ENCODE data around the gene OSTN. TPM values are rescaled to one million over a fixed set of nuclear protein-coding genes. Genes with fewer than 3 reads are reported as not detected.
"Not testable (repeated sequence)": the region's sequence is repeated elsewhere in the genome, so short reads cannot be mapped to it uniquely, and the experiment has no call there.

Gene OSTN
- total RNA-seq, 2 donors from 2014 or later: 0.09 TPM; not detected in 1

DNA sequence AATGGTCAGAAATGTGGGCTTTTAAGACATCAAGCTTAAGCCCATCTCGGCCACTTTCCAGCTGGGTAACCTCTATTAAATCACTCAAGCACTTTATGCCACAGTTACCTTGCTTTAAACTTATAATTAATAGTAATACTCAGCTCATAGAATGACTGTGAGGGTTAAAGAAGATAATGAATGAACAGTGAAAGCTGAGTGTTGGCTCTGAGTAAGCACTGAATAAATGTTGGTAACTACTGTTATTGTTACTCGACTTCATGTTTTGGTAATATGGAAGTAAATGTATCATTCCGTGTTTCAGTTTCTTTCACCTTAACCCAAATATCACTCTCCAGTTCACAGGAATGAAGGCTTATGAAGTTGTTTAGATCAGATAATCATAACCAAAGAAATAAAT is 23.9 kb upstream of the OSTN start:
- H3K4me1 ChIP-seq (replicated peaks): no peaks in the 10 kb centered on the region
- no peak overlapping the region for H3K27ac ChIP-seq
- 83% methylated on average over 3 of the region's 3 CpGs for WGBS
- H3K9me3 ChIP-seq: no peaks in the 10 kb centered on the region
- intact Hi-C loops (cut with DNase I): no loop called here
- TF ChIP-seq, protein P1, sequence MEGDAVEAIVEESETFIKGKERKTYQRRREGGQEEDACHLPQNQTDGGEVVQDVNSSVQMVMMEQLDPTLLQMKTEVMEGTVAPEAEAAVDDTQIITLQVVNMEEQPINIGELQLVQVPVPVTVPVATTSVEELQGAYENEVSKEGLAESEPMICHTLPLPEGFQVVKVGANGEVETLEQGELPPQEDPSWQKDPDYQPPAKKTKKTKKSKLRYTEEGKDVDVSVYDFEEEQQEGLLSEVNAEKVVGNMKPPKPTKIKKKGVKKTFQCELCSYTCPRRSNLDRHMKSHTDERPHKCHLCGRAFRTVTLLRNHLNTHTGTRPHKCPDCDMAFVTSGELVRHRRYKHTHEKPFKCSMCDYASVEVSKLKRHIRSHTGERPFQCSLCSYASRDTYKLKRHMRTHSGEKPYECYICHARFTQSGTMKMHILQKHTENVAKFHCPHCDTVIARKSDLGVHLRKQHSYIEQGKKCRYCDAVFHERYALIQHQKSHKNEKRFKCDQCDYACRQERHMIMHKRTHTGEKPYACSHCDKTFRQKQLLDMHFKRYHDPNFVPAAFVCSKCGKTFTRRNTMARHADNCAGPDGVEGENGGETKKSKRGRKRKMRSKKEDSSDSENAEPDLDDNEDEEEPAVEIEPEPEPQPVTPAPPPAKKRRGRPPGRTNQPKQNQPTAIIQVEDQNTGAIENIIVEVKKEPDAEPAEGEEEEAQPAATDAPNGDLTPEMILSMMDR (IDR thresholded peaks at IDR 0.05): no peak
- no peak for TF ChIP-seq POLR2AphosphoS5 (IDR thresholded peaks at IDR 0.05)
- TF ChIP-seq POLR2A (IDR thresholded peaks at IDR 0.05): no peak
- no peaks in the 10 kb centered on the region for H3K36me3 ChIP-seq
- H3K27me3 ChIP-seq (replicated peaks; ENCODE audit: insufficient read depth): no peaks in the 10 kb centered on the region
- H3K4me3 ChIP-seq: no peak overlapping the region
- no peak for DNase-seq (ENCODE audit: low spot score)

DNA sequence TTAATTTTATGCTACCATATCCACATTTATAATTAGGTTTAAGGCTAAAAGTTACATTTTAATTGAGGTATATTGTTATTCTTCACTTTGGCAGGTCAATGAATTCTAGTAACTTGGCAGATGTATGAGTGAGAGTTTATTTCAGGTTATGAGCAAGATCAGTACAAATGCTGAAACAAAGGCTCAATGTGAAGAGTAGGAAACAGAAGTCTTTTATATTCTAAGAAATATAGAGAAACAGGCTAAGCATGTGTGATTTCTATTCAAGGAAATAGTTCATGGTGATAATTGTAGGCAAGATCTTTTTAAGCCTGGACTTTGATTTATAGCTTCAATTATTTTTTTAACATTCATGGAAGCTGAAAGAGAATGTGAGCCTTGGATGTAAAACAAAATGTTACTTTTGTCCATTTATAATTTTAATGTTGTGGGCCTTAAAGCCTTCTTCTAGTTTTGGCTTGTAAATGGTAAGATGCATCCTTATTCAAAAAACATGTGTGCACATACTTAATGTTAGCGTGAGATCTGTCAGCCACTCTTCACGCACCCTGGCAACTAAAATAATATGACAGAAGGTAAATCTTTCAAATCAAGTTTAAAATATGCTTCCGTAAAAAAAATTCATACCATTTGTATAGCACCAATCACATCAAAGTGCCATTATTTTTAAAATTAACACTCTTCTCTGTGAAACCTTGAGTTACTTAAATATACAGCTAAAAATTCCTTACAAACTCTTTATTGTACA is 22.8 kb upstream of the OSTN start:
- intact Hi-C loops (cut with DNase I): no loop called here
- Histone ChIP-seq H3K4me1 (replicated peaks) (no peaks in the 10 kb centered on the region), H3K36me3 (no peaks in the 10 kb centered on the region), H3K27me3 (replicated peaks; ENCODE audit: insufficient read depth) (no peaks in the 10 kb centered on the region), H3K4me3 (no peak overlapping the region), H3K9me3 (no peaks in the 10 kb centered on the region), H3K27ac (no peak overlapping the region)
- DNase-seq (ENCODE audit: low spot score): no peak
- WGBS: 70% methylated on average over 3 of the region's 3 CpGs
- TF ChIP-seq POLR2A (IDR thresholded peaks at IDR 0.05): no peak
- no peak for TF ChIP-seq POLR2AphosphoS5 (IDR thresholded peaks at IDR 0.05)
- TF ChIP-seq, protein P1 (IDR thresholded peaks at IDR 0.05): no peak

DNA sequence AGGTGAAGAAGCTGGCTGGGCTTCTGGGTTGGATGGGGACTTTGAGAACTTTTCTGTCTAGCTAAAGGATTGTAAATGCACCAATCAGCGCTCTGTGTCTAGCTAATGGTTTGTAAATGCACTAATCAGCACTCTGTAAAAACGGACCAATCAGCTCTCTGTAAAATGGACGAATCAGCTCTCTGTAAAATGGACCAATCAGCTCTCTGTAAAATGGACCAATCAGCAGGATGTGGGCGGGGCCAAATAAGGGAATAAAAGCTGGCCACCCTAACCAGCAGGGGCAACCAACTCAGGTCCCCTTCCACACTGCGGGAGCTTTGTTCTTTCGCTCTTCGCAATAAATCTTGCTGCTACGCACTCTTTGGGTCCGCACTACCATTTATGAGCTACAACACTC is 13.7 kb upstream of the OSTN start:
- H3K36me3 ChIP-seq; H3K27me3 ChIP-seq (replicated peaks; ENCODE audit: insufficient read depth); H3K4me1 ChIP-seq (replicated peaks); H3K9me3 ChIP-seq; H3K27ac ChIP-seq; H3K4me3 ChIP-seq; DNase-seq (ENCODE audit: low spot score); intact Hi-C loops (cut with DNase I): not testable (repeated sequence)
- 88% methylated on average over 9 of the region's 9 CpGs for WGBS

DNA sequence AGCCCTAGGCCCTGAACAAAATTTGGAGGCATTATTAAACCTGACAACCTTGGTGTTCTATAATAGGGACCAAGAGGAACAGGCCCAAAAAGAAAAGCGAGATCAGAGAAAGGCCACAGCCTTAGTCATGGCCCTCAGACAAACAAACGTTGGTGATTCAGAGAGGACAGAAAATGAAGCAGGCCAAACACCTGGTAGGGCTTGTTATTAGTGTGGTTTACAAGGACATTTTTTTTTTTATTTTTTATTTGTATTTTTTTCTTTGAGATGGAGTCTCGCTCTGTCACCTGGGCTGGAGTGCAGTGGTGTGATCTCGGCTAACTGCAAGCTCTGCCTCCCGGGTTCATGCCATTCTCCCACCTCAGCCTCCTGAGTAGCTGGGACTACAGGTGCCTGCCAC is 10.8 kb upstream of the OSTN start:
- H3K4me1 ChIP-seq (replicated peaks); H3K36me3 ChIP-seq; DNase-seq (ENCODE audit: low spot score); H3K27ac ChIP-seq; H3K27me3 ChIP-seq (replicated peaks; ENCODE audit: insufficient read depth); H3K4me3 ChIP-seq; intact Hi-C loops (cut with DNase I); H3K9me3 ChIP-seq: not testable (repeated sequence)
- WGBS: 85% methylated on average over 5 of the region's 5 CpGs

DNA sequence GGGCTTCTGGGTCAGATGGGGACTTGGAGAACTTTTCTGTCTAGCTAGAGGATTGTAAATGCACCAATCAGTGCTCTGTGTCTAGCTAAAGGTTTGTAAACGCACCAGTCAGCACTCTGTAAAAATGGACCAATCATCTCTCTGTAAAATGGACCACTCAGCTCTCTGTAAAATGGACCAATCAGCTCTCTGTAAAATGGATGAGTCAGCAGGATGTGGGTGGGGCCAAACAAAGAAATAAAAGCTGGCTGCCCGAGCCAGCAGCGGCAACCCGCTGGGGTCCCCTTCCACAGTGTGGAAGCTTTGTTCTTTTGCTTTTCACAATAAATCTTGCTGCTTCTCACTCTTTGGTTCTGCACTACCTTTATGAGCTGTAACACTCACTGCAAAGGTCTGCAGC is 6.8 kb upstream of the OSTN start:
- WGBS: 92% methylated on average over 4 of the region's 4 CpGs
- H3K27ac ChIP-seq; H3K9me3 ChIP-seq; DNase-seq (ENCODE audit: low spot score); H3K4me3 ChIP-seq; H3K4me1 ChIP-seq (replicated peaks); H3K36me3 ChIP-seq; H3K27me3 ChIP-seq (replicated peaks; ENCODE audit: insufficient read depth); intact Hi-C loops (cut with DNase I): not testable (repeated sequence)

DNA sequence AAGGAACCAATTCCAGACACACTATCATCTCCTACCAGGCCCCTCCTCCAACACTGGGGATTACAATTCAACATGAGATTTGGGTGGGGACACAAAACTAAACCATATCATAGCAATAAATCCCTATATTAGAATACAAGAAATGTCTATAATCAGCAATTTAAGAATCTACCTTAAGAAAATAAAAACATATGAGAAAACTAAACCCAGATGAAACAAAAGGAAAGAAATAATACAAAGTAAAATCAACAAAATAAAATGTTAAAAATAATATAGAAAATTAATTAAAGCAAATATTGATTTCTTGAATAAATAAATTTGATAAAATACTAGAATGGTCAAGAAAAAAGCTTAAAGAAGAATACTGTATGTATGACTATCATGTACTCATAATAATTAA is 6.1 kb upstream of the OSTN start:
- TF ChIP-seq, protein P1 (IDR thresholded peaks at IDR 0.05): no peak
- TF ChIP-seq POLR2AphosphoS5 (IDR thresholded peaks at IDR 0.05) (no peak), POLR2A (IDR thresholded peaks at IDR 0.05) (no peak)
- DNase-seq (ENCODE audit: low spot score): no peak
- Histone ChIP-seq H3K9me3 (no peaks in the 10 kb centered on the region), H3K27ac (no peak overlapping the region), H3K36me3 (no peaks in the 10 kb centered on the region), H3K4me3 (no peak overlapping the region), H3K4me1 (replicated peaks) (no peaks in the 10 kb centered on the region), H3K27me3 (replicated peaks; ENCODE audit: insufficient read depth) (no peaks in the 10 kb centered on the region)
- intact Hi-C loops (cut with DNase I): no loop called here
